ENCODE data around the gene GRIN1.

Gene GRIN1

DNA sequence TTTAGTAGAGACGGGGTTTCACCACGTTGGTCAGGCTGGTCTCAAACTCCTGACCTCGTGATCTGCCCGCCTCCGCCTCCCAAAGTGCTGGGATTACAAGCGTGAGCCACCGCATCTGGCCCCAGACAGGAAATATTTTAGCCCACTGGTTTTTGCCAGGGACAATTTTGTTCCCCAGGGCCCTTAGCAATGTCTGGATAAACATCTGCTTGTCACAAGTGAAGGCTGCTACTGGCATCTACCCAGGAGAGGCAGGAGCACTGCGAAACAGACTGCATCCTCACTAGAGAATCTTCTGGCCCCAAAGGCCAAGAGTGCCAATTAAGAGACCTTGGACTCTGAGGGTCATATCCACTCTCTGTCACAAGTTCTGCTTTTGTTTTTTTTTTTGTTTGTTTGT is 64.0 kb downstream of the GRIN1 start:
- H3K4me3 Mint-ChIP-seq = peak overlapping the region; percentile 38
- H3K27ac Mint-ChIP-seq = no peak overlapping the region
- peaks cover 44% of the 10 kb centered on the region for H3K36me3 Mint-ChIP-seq (ENCODE audit: low read depth)
- no peaks in the 10 kb centered on the region for H3K27me3 Mint-ChIP-seq
- H3K4me1 Mint-ChIP-seq (ENCODE audit: low read depth) = peaks cover 56% of the 10 kb centered on the region
- H3K9me3 Mint-ChIP-seq = no peaks in the 10 kb centered on the region
- no peak for DNase-seq

- Mint-ChIP-seq H3K4me1 (ENCODE audit: low read depth) (peaks cover 49% of the 10 kb centered on the region), H3K4me3 (peak overlapping the region; percentile 95), H3K36me3 (ENCODE audit: low read depth) (peaks cover 60% of the 10 kb centered on the region), H3K9me3 (no peaks in the 10 kb centered on the region), H3K27ac (peak overlapping the region; percentile 95), H3K27me3 (no peaks in the 10 kb centered on the region)
- DNase-seq = no peak
Observed at GRCh38 chr9:137204731-137205125, 65.8 kb downstream of the GRIN1 start.

- H3K4me1 Mint-ChIP-seq (ENCODE audit: low read depth) = peaks cover 49% of the 10 kb centered on the region
- H3K27ac Mint-ChIP-seq = peak within 1 kb of the TSS; percentile 95
- peak within 1 kb of the TSS; percentile 95 for H3K4me3 Mint-ChIP-seq
- H3K27me3 Mint-ChIP-seq = no peaks in the 10 kb centered on the region
- DNase-seq = peak; percentile 97
- no peaks in the 10 kb centered on the region for H3K9me3 Mint-ChIP-seq
- H3K36me3 Mint-ChIP-seq (ENCODE audit: low read depth) = peaks cover 64% of the 10 kb centered on the region
Observed at GRCh38 chr9:137205126-137206069, 66.4 kb downstream of the GRIN1 start, which contains the start of the genes NDOR1 and TMEM203. TSS of gene NDOR1 (plus strand) at chr9:137205700. CDS start at chr9:137205778, 78 bp downstream. TSS of gene TMEM203 (minus strand) at chr9:137205648. CDS start at chr9:137205414, 234 bp downstream.

- peaks cover 41% of the 10 kb centered on the region for H3K4me1 Mint-ChIP-seq (ENCODE audit: low read depth)
Observed at GRCh38 chr9:137206602-137207001, 67.6 kb downstream of the GRIN1 start.

GRCh38 chr9:137211532-137211931 is 72.6 kb downstream of the GRIN1 start:
- Mint-ChIP-seq H3K27me3 (no peaks in the 10 kb centered on the region), H3K9me3 (no peaks in the 10 kb centered on the region), H3K4me1 (ENCODE audit: low read depth) (peaks cover 13% of the 10 kb centered on the region), H3K27ac (no peak overlapping the region), H3K36me3 (ENCODE audit: low read depth) (peaks cover 78% of the 10 kb centered on the region), H3K4me3 (no peak overlapping the region)
- DNase-seq = no peak

More at GRCh38 chr9:137206602-137207001, 67.6 kb downstream of the GRIN1 start:
- no peak for DNase-seq
- H3K36me3 Mint-ChIP-seq (ENCODE audit: low read depth) = peaks cover 72% of the 10 kb centered on the region
- no peaks in the 10 kb centered on the region for H3K9me3 Mint-ChIP-seq
- no peaks in the 10 kb centered on the region for H3K27me3 Mint-ChIP-seq
- H3K4me3 Mint-ChIP-seq = peak overlapping the region; percentile 95
- peak overlapping the region; percentile 95 for H3K27ac Mint-ChIP-seq

DNA sequence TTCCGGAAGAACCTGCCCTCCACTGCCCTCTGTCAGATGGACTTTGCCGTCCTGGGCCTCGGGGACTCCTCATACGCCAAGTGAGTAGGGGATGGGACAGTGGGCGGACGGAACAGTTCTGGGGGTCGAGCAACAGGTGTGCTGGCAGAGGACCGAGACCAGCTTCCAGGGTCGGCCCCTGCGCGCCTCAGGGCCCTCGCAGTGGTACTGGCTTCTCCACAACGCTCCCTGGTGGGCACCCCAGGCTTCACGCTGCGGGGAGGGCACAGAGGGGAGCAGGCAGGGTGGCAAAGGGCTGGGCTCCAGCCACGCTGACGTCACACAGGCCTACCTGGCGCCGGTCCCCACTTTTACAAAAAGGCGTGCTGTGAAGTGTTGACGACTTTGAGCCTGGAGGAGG is 73.6 kb downstream of the GRIN1 start:
- H3K9me3 Mint-ChIP-seq = no peaks in the 10 kb centered on the region
- H3K27me3 Mint-ChIP-seq = no peaks in the 10 kb centered on the region
- H3K27ac Mint-ChIP-seq = no peak overlapping the region
- peaks cover 4% of the 10 kb centered on the region for H3K4me1 Mint-ChIP-seq (ENCODE audit: low read depth)
- DNase-seq = no peak
- H3K4me3 Mint-ChIP-seq = no peak overlapping the region
- peaks cover 75% of the 10 kb centered on the region for H3K36me3 Mint-ChIP-seq (ENCODE audit: low read depth)

DNA sequence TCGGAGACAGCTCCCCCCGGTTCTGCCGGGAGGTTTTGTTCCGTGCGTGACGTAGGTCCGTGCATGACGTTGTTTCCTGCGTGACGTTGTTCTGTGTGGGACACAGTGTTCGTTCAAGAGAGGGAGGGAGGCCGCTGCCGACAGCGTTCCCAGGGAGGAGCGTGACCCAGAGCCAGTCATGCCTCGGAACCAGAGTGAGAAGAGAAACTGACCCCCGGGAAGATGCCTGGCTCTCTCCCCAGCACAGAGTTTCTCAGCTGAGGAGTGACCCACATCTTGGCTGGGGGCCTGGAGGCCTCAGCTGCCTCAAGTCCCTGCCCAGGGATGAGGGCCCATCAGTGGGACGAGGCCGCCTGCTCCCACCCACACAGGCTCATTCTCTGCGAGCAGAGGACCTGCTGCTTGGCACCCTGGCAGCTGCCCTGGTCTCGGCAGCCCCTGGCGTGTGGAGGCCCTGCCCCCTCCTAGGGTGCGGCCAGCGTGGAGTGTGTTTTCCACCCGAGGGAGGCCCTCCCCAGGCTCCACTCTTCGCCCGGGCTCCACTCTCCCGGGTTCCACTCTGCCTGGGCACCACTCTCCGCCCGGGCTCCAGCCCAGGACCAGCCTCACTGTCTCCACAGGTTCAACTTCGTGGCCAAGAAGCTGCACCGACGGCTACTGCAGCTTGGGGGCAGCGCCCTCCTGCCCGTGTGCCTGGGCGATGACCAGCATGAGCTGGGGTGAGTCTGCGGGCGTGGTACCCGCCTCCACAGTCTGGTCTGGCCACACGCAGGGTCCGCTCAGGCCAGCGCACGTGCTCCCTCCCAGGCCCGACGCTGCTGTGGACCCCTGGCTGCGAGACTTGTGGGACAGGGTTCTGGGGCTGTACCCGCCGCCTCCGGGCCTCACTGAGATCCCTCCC is 74.5 kb downstream of the GRIN1 start:
- H3K4me3 Mint-ChIP-seq = no peak overlapping the region
- no peak overlapping the region for H3K27ac Mint-ChIP-seq
- H3K9me3 Mint-ChIP-seq = no peaks in the 10 kb centered on the region

GRCh38 chr9:137214620-137215019 is 75.7 kb downstream of the GRIN1 start:
- H3K27ac Mint-ChIP-seq = no peak overlapping the region

More for the DNA sequence above, 74.5 kb downstream of the GRIN1 start:
- Mint-ChIP-seq H3K27me3 (no peaks in the 10 kb centered on the region), H3K36me3 (ENCODE audit: low read depth) (peaks cover 67% of the 10 kb centered on the region), H3K4me1 (ENCODE audit: low read depth) (peaks cover 1% of the 10 kb centered on the region)
- DNase-seq = no peak

GRCh38 chr9:137215196-137215986 is 76.4 kb downstream of the GRIN1 start:
- no peak overlapping the region for H3K27ac Mint-ChIP-seq
- no peaks in the 10 kb centered on the region for H3K4me1 Mint-ChIP-seq (ENCODE audit: low read depth)
- H3K4me3 Mint-ChIP-seq = no peak overlapping the region
- H3K27me3 Mint-ChIP-seq = no peaks in the 10 kb centered on the region
- H3K9me3 Mint-ChIP-seq = no peaks in the 10 kb centered on the region
- DNase-seq = no peak
- peaks cover 59% of the 10 kb centered on the region for H3K36me3 Mint-ChIP-seq (ENCODE audit: low read depth)

More at GRCh38 chr9:137214620-137215019, 75.7 kb downstream of the GRIN1 start:
- Mint-ChIP-seq H3K4me1 (ENCODE audit: low read depth) (no peaks in the 10 kb centered on the region), H3K27me3 (no peaks in the 10 kb centered on the region), H3K4me3 (no peak overlapping the region), H3K36me3 (ENCODE audit: low read depth) (peaks cover 64% of the 10 kb centered on the region), H3K9me3 (no peaks in the 10 kb centered on the region)
- no peak for DNase-seq

GRCh38 chr9:137216188-137216965 is 77.4 kb downstream of the GRIN1 start:
- Mint-ChIP-seq H3K9me3 (no peaks in the 10 kb centered on the region), H3K36me3 (ENCODE audit: low read depth) (peaks cover 50% of the 10 kb centered on the region), H3K4me3 (no peak overlapping the region), H3K4me1 (ENCODE audit: low read depth) (no peaks in the 10 kb centered on the region), H3K27me3 (no peaks in the 10 kb centered on the region), H3K27ac (no peak overlapping the region)
- no peak for DNase-seq

- H3K4me3 Mint-ChIP-seq = no peak overlapping the region
- H3K9me3 Mint-ChIP-seq = no peaks in the 10 kb centered on the region
- no peaks in the 10 kb centered on the region for H3K27me3 Mint-ChIP-seq
- no peak for DNase-seq
- H3K4me1 Mint-ChIP-seq (ENCODE audit: low read depth) = no peaks in the 10 kb centered on the region
- H3K27ac Mint-ChIP-seq = no peak overlapping the region
- peaks cover 46% of the 10 kb centered on the region for H3K36me3 Mint-ChIP-seq (ENCODE audit: low read depth)
Observed at GRCh38 chr9:137217276-137218211, 78.6 kb downstream of the GRIN1 start.

DNA sequence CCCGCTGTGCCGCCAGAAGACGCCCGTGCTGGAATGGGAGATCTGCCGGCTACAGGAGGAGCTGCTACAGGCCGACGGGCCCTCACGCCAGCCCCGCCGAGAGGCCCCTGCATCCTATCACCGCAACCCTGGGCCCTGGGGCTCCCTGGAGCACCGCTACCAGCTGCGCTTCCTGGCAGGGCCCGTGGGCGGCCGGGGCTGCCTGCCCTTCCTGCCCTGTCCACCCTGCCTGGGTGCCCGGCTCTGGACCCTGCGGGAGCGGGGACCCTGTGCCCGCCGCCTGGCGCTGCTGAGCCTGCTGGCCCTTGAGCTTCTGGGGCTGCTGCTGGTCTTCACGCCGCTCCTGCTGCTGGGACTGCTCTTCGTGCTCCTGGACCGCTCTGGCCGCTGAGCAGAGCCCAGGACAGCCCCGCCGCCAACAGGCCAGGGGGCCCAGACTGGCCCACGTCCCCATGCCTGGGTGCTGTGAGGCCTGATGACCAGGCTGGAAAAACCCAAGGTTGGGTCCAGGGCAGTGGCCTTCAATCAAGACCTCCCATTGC is 79.3 kb downstream of the GRIN1 start:
- H3K9me3 Mint-ChIP-seq = no peaks in the 10 kb centered on the region

More for the DNA sequence above, 79.3 kb downstream of the GRIN1 start:
- Mint-ChIP-seq H3K36me3 (ENCODE audit: low read depth) (peaks cover 39% of the 10 kb centered on the region), H3K4me1 (ENCODE audit: low read depth) (peaks cover 5% of the 10 kb centered on the region), H3K27ac (no peak overlapping the region), H3K4me3 (no peak overlapping the region), H3K27me3 (no peaks in the 10 kb centered on the region)
- no peak for DNase-seq

Measured in activated T-cell treated with anti-CD3 and anti-CD28 coated beads, Interleukin-2, amount 50 U/mL, for 24 hours (primary cell).